Activated naive CD8-positive, alpha-beta T cell (primary cell): ENCODE measurements around the gene CREM.

Experiments used
- H3K27ac Mint-ChIP-seq: one replicate; pipeline ENCODE4 v1.8.0; 2021; ENCODE audit warnings: mixed read lengths
- H3K27me3 Mint-ChIP-seq: one replicate; pipeline ENCODE4 v1.8.0; 2021; ENCODE audit warnings: mixed read lengths
- H3K36me3 Mint-ChIP-seq: one replicate; pipeline ENCODE4 v1.8.0; 2021; ENCODE audit warnings: mixed read lengths
- H3K4me1 Mint-ChIP-seq: one replicate; pipeline ENCODE4 v1.8.0; 2021; ENCODE audit warnings: low read depth, mixed read lengths
- H3K4me3 Mint-ChIP-seq: one replicate; pipeline ENCODE4 v1.8.0; 2021; ENCODE audit warnings: mild to moderate bottlenecking, mixed read lengths
- H3K9me3 Mint-ChIP-seq: one replicate; pipeline ENCODE4 v1.8.0; 2021; ENCODE audit warnings: low read depth, mixed read lengths

Gene CREM

GRCh38 chr10:35236739-35237138 lies 110.1 kb downstream of the CREM start:
- Mint-ChIP-seq H3K27me3 (no peaks in the 10 kb centered on the region), H3K9me3 (no peaks in the 10 kb centered on the region), H3K27ac (no peak overlapping the region), H3K4me3 (no peak overlapping the region), H3K36me3 (no peaks in the 10 kb centered on the region), H3K4me1 (no peaks in the 10 kb centered on the region)

- H3K9me3 Mint-ChIP-seq = no peaks in the 10 kb centered on the region
- H3K27me3 Mint-ChIP-seq = peaks cover 2% of the 10 kb centered on the region
- no peak overlapping the region for H3K4me3 Mint-ChIP-seq
- no peaks in the 10 kb centered on the region for H3K36me3 Mint-ChIP-seq
- no peaks in the 10 kb centered on the region for H3K4me1 Mint-ChIP-seq
- H3K27ac Mint-ChIP-seq = no peak overlapping the region
Measured at GRCh38 chr10:35237766-35238512, 111.3 kb downstream of the CREM start.

GRCh38 chr10:35244549-35244948 lies 117.9 kb downstream of the CREM start:
- Mint-ChIP-seq H3K4me3 (no peak overlapping the region), H3K4me1 (no peaks in the 10 kb centered on the region)

GRCh38 chr10:35246770-35247343 lies 120.2 kb downstream of the CREM start:
- Mint-ChIP-seq H3K9me3 (no peaks in the 10 kb centered on the region), H3K27me3 (peaks cover 7% of the 10 kb centered on the region), H3K36me3 (no peaks in the 10 kb centered on the region), H3K4me3 (no peak overlapping the region), H3K27ac (no peak overlapping the region), H3K4me1 (no peaks in the 10 kb centered on the region)

More at GRCh38 chr10:35244549-35244948, 117.9 kb downstream of the CREM start:
- H3K36me3 Mint-ChIP-seq = no peaks in the 10 kb centered on the region
- no peak overlapping the region for H3K27ac Mint-ChIP-seq
- H3K9me3 Mint-ChIP-seq = no peaks in the 10 kb centered on the region
- peaks cover 7% of the 10 kb centered on the region for H3K27me3 Mint-ChIP-seq

GRCh38 chr10:35251373-35252100 lies 124.9 kb downstream of the CREM start:
- Mint-ChIP-seq H3K9me3 (peaks cover 5% of the 10 kb centered on the region), H3K36me3 (no peaks in the 10 kb centered on the region), H3K27ac (no peak overlapping the region), H3K27me3 (peaks cover 2% of the 10 kb centered on the region), H3K4me1 (no peaks in the 10 kb centered on the region), H3K4me3 (no peak overlapping the region)

- Mint-ChIP-seq H3K27me3 (peaks cover 2% of the 10 kb centered on the region), H3K9me3 (peaks cover 22% of the 10 kb centered on the region), H3K36me3 (peaks cover 12% of the 10 kb centered on the region), H3K4me3 (no peak overlapping the region), H3K4me1 (peaks cover 3% of the 10 kb centered on the region), H3K27ac (no peak overlapping the region)
Measured at GRCh38 chr10:35257057-35257983, 130.7 kb downstream of the CREM start.

GRCh38 chr10:35259769-35260397 lies 133.2 kb downstream of the CREM start:
- H3K27ac Mint-ChIP-seq = no peak overlapping the region
- peaks cover 22% of the 10 kb centered on the region for H3K9me3 Mint-ChIP-seq
- H3K4me1 Mint-ChIP-seq = peaks cover 3% of the 10 kb centered on the region
- peaks cover 12% of the 10 kb centered on the region for H3K36me3 Mint-ChIP-seq
- peaks cover 2% of the 10 kb centered on the region for H3K27me3 Mint-ChIP-seq
- no peak overlapping the region for H3K4me3 Mint-ChIP-seq

DNA sequence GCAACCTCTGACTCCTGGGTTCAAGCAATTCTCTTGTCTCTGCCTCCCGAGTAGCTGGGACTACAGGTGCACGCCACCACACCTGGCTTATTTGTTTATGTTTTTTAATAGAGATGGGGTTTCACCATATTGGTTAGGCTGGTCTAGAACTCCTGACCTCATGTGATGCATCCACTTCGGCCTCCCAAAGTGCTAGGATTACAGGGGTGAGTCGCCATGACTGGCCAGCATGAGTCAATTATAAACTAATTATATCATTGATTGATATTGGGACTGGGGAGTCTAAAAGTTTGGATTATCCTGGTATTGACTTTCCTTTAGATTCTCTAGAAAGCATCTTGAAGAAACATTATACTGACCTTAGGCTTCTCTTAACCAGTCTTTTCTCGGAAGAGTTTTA lies 135.8 kb downstream of the CREM start:
- H3K27me3 Mint-ChIP-seq = peaks cover 1% of the 10 kb centered on the region
- H3K4me3 Mint-ChIP-seq = no peak overlapping the region
- H3K36me3 Mint-ChIP-seq = peaks cover 8% of the 10 kb centered on the region
- H3K4me1 Mint-ChIP-seq = peaks cover 3% of the 10 kb centered on the region
- H3K27ac Mint-ChIP-seq = no peak overlapping the region
- peaks cover 8% of the 10 kb centered on the region for H3K9me3 Mint-ChIP-seq
